DOHH2 (cell line): Measurements from ENCODE around the gene CDCP1.

Source experiments
- H3F3A ChIP-seq: fragments of 200-600 bp; sonication (generic), shearing (Covaris generic); 2 replicates; pipeline ENCODE4 v1.6.0; 2016; ENCODE audit warnings: antibody characterized with exemption, mild to moderate bottlenecking; ENCODE audit not compliant: control insufficient read depth, insufficient read depth
- H3K27ac ChIP-seq: fragments of 200-600 bp; sonication (generic); 2 replicates; pipeline ENCODE4 v1.5.1; 2014; ENCODE audit warnings: low read depth, mild to moderate bottlenecking, low read length, moderate library complexity
- H3K27me3 ChIP-seq: fragments of 200-600 bp; sonication (generic); 2 replicates; pipeline ENCODE4 v1.6.1; 2014; ENCODE audit warnings: mild to moderate bottlenecking, low read length, mixed read lengths; ENCODE audit not compliant: control insufficient read depth
- H3K36me3 ChIP-seq: fragments of 200-600 bp; sonication (generic); 2 replicates; pipeline ENCODE4 v1.6.1; 2014; ENCODE audit warnings: mild to moderate bottlenecking, low read length, moderate library complexity, mixed read lengths; ENCODE audit not compliant: control insufficient read depth
- H3K4me1 ChIP-seq: fragments of 200-600 bp; sonication (generic); 2 replicates; pipeline ENCODE4 v1.6.1; 2014; ENCODE audit warnings: mild to moderate bottlenecking, low read length, mixed read lengths; ENCODE audit not compliant: control insufficient read depth
- H3K4me2 ChIP-seq: fragments of 200-600 bp; sonication (generic); 2 replicates; pipeline ENCODE4 v1.6.0; 2014; ENCODE audit warnings: mild to moderate bottlenecking, low read length, moderate library complexity
- H3K4me3 ChIP-seq: fragments of 200-600 bp; sonication (generic); 2 replicates; pipeline ENCODE4 v1.5.1; 2014; ENCODE audit warnings: mild to moderate bottlenecking, low read length, mixed read lengths
- H3K79me2 ChIP-seq: fragments of 200-600 bp; sonication (generic); 2 replicates; pipeline ENCODE4 v1.6.1; 2014; ENCODE audit warnings: mild to moderate bottlenecking, low read length, mixed read lengths; ENCODE audit not compliant: control insufficient read depth
- H3K9me2 ChIP-seq: fragments of 200-600 bp; sonication (generic); replicated peaks from 2 replicates; pipeline ENCODE4 v1.6.1; 2014; ENCODE audit warnings: mild to moderate bottlenecking, low read length, mixed read lengths; ENCODE audit not compliant: control insufficient read depth
- H3K9me3 ChIP-seq: fragments of 200-600 bp; sonication (generic); 2 replicates; pipeline ENCODE4 v1.6.1; 2014; ENCODE audit warnings: antibody characterized with exemption, low read length, mixed read lengths; ENCODE audit not compliant: control insufficient read depth, insufficient read depth
- H4K20me1 ChIP-seq: fragments of 200-600 bp; sonication (generic); 2 replicates; pipeline ENCODE4 v1.6.0; 2014; ENCODE audit warnings: low read depth, mild to moderate bottlenecking, antibody characterized with exemption, low read length, moderate library complexity; ENCODE audit not compliant: control insufficient read depth, insufficient read depth
- CTCF ChIP-seq: fragments of 200-600 bp; sonication (generic); IDR thresholded peaks from one replicate; pipeline ENCODE4 v1.5.1; 2014; ENCODE audit warnings: antibody characterized with exemption, mild to moderate bottlenecking, low read depth, low read length; ENCODE audit not compliant: poor library complexity, severe bottlenecking
- EZH2phosphoT487 ChIP-seq: fragments of 200-600 bp; sonication (generic); IDR thresholded peaks from 2 replicates; pipeline ENCODE4 v1.6.1; 2017; ENCODE audit warnings: borderline replicate concordance, mild to moderate bottlenecking, antibody characterized with exemption, low read length, moderate library complexity, mixed read lengths

Gene CDCP1

GRCh38 chr3:45170096-45170495, 23.9 kb upstream of the CDCP1 start:
- H3K79me2 ChIP-seq, result no peaks in the 10 kb centered on the region
- H3K4me1 ChIP-seq, result no peaks in the 10 kb centered on the region
- no peaks in the 10 kb centered on the region for H3K9me3 ChIP-seq
- H3F3A ChIP-seq, result no peaks in the 10 kb centered on the region
- no peak overlapping the region for H3K27ac ChIP-seq
- H3K9me2 ChIP-seq, result no peaks in the 10 kb centered on the region
- no peak overlapping the region for H3K4me3 ChIP-seq
- TF ChIP-seq CTCF, result no peak
- no peak for TF ChIP-seq EZH2phosphoT487
- H4K20me1 ChIP-seq, result no peaks in the 10 kb centered on the region
- H3K4me2 ChIP-seq, result no peak overlapping the region
- no peaks in the 10 kb centered on the region for H3K36me3 ChIP-seq
- peaks cover 23% of the 10 kb centered on the region for H3K27me3 ChIP-seq

GRCh38 chr3:45169125-45169904, 23.1 kb upstream of the CDCP1 start:
- Histone ChIP-seq H3K4me1 (no peaks in the 10 kb centered on the region), H3K79me2 (no peaks in the 10 kb centered on the region), H3K4me2 (no peak overlapping the region), H4K20me1 (no peaks in the 10 kb centered on the region), H3F3A (no peaks in the 10 kb centered on the region), H3K27ac (no peak overlapping the region), H3K4me3 (no peak overlapping the region), H3K9me2 (no peaks in the 10 kb centered on the region), H3K27me3 (peaks cover 23% of the 10 kb centered on the region), H3K36me3 (no peaks in the 10 kb centered on the region), H3K9me3 (no peaks in the 10 kb centered on the region)
- no peak for TF ChIP-seq EZH2phosphoT487
- no peak for TF ChIP-seq CTCF

- no peak overlapping the region for H3K4me2 ChIP-seq
- TF ChIP-seq EZH2phosphoT487 (no peak), CTCF (no peak)
- no peak overlapping the region for H3K27ac ChIP-seq
Observed at GRCh38 chr3:45168451-45168850, 22.3 kb upstream of the CDCP1 start.

More at GRCh38 chr3:45168451-45168850, 22.3 kb upstream of the CDCP1 start:
- Histone ChIP-seq H4K20me1 (no peaks in the 10 kb centered on the region), H3K9me2 (no peaks in the 10 kb centered on the region), H3K4me1 (no peaks in the 10 kb centered on the region), H3K79me2 (no peaks in the 10 kb centered on the region), H3K4me3 (no peak overlapping the region), H3K27me3 (peaks cover 23% of the 10 kb centered on the region), H3F3A (no peaks in the 10 kb centered on the region), H3K9me3 (no peaks in the 10 kb centered on the region), H3K36me3 (no peaks in the 10 kb centered on the region)
